ENCODE measurements around the gene SLC25A33.

SLC25A33 gene

DNA sequence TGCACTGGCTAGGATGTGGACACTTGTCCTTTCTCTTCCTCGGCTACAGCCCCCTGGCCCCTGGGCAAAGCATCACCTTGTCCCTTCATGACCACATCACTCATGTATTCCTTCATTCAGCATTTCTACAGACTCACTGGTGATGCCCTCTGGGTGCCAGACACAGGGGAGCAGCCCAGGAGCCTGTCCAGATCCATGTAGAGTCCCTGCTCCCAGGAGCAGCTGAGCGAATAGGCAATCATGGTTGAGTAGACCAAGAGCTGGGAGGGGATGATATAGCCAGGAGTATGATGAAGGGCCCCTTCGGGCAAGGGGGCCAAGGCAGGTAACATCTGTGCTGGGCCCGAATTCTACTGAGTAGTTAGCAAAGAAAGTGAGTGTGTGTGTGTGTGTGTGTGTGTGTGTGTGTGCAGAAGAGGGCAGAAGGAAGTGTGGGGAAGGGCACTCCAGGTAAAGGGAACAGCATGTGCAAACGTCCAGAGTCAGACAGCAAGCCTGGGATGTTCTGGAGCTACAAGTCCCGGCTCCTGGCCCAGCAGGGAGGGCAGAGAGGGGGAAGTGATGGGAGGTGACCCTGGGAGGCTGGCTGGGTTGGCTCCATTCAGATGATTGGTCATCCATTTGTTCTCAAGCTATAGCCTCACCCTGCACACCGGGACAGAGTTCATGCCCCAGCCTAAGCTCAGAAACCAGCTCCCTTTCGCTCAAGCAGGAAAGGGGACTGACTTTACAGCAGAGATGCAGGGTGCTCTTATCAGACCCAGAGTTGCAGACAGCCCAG is 91.3 kb downstream of the SLC25A33 start:
- TF ChIP-seq, protein P1, sequence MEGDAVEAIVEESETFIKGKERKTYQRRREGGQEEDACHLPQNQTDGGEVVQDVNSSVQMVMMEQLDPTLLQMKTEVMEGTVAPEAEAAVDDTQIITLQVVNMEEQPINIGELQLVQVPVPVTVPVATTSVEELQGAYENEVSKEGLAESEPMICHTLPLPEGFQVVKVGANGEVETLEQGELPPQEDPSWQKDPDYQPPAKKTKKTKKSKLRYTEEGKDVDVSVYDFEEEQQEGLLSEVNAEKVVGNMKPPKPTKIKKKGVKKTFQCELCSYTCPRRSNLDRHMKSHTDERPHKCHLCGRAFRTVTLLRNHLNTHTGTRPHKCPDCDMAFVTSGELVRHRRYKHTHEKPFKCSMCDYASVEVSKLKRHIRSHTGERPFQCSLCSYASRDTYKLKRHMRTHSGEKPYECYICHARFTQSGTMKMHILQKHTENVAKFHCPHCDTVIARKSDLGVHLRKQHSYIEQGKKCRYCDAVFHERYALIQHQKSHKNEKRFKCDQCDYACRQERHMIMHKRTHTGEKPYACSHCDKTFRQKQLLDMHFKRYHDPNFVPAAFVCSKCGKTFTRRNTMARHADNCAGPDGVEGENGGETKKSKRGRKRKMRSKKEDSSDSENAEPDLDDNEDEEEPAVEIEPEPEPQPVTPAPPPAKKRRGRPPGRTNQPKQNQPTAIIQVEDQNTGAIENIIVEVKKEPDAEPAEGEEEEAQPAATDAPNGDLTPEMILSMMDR (IDR thresholded peaks at IDR 0.05; ENCODE audit: low read depth, low read length) = no peak
- no peak for DNase-seq (ENCODE audit: extremely low read depth, low read depth)

DNA sequence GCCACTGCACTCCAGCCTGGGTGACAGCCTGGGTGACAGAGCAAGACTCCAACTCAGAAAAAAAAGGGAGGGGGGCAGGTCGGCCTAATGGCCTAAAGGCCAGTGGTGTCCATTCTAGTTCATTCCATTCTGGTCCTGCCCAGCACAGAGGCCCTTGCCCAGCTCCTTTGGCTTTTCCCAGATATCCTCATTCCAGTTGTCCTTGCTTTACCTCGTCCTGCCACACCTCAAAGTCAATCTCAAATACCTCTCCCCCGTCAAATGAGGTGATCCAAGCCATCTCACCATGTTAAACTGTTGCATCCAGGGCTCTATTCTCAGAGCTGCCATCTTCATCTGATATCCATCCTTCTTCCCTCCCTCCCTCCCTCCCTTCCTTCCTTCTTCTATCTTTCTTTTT is 92.3 kb downstream of the SLC25A33 start:
- TF ChIP-seq, protein P1 (IDR thresholded peaks at IDR 0.05; ENCODE audit: low read depth, low read length) = no peak
- no peak for DNase-seq (ENCODE audit: extremely low read depth, low read depth)

DNA sequence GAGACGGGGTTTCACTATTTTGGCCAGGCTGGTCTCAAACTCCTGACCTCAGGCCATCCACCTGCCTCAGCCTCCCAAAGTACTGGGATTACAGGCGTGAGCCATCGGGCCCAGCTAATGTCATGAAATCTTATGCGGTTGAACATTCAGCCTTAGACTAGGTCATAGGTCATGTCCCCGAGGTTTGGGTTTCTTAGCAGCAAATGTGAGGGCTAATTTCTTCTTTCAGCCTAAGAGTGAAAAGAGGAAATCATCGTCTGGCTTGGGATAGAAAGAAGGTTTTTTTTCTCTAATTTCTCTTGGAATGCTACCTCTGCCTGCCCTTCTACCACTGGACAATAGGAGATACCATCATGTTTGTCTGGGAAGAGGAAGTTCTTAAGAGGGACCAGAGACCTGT is 94.2 kb downstream of the SLC25A33 start:
- DNase-seq (ENCODE audit: extremely low read depth, low read depth) = no peak
- TF ChIP-seq, protein P1 (IDR thresholded peaks at IDR 0.05; ENCODE audit: low read depth, low read length) = no peak

DNA sequence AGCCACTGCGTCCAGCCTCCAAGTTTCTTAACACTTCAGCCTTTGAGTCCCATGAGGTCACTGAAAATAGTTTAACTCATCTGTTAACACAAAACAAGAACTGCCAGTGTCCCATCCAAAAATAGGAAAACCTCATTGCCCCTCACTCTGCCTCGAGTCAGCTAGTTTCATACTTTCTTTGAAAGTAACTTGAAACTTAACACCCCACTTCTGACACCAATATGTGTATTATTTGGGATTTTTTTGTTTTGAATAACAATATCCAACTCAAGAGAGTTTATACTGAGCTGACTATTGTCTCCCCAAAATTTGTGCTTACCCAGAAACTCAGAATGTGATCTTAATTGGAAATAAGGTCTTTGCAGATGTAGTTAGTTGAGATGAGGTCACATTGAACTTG is 95.3 kb downstream of the SLC25A33 start:
- no peak for DNase-seq (ENCODE audit: extremely low read depth, low read depth)
- TF ChIP-seq, protein P1 (IDR thresholded peaks at IDR 0.05; ENCODE audit: low read depth, low read length) = no peak
